ENCODE data around the gene TMEM219. TPM values are rescaled to one million over a fixed set of nuclear protein-coding genes. Genes with fewer than 3 reads are reported as not detected.

Gene TMEM219
- total and polyA plus RNA-seq, 2 of the 8 experiments (the other 6 are each of a cell fraction or from before 2014, with no cell fraction given): 60.2 to 116 TPM

DNA sequence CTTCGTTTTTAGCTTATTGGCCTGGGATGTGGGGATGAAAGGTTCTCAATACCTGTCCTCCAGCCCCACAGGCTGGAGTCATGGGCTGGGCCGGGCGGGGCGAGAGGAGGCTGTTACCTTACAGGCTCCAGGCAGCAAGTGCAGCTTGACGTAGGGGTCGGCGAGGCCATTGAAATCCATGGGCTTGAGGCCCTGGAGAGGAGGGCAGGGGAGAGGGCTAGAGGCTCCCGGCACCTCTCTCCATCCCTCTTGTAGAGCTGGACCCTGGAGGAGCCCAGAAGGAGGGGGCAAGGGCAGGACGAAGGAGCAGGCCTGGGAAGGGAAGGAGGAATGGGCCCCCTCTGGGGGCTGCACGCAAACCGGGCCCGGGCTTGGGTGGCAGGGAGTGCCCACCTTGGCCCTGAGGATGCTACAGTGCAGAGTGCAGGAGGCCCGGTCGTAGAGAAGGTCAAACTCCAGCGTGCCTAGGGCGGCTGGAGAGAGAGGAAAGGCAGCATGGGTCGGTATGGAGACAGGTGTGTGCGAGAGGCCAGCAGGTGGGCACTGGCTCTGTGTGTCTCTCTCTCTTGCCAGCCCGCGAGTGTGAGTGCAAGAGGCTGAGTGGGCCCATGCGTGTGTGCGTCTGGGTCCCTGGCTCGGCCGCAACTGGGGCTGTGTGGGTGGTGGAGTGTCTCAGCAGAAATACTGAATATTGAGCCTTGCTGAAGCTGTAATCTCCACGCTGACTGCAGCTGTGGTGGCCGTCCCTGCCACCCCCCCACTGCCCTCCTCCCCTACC is 47.4 kb downstream of the TMEM219 start (continued):
- TF ChIP-seq, protein P1, sequence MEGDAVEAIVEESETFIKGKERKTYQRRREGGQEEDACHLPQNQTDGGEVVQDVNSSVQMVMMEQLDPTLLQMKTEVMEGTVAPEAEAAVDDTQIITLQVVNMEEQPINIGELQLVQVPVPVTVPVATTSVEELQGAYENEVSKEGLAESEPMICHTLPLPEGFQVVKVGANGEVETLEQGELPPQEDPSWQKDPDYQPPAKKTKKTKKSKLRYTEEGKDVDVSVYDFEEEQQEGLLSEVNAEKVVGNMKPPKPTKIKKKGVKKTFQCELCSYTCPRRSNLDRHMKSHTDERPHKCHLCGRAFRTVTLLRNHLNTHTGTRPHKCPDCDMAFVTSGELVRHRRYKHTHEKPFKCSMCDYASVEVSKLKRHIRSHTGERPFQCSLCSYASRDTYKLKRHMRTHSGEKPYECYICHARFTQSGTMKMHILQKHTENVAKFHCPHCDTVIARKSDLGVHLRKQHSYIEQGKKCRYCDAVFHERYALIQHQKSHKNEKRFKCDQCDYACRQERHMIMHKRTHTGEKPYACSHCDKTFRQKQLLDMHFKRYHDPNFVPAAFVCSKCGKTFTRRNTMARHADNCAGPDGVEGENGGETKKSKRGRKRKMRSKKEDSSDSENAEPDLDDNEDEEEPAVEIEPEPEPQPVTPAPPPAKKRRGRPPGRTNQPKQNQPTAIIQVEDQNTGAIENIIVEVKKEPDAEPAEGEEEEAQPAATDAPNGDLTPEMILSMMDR (IDR thresholded peaks at IDR 0.05; ENCODE audit: control extremely low read depth in 1 of 3, insufficient read depth in 1 of 3, low read depth in 1 of 3, low read length in 3 of 3): no peak
- TF ChIP-seq, protein P2, sequence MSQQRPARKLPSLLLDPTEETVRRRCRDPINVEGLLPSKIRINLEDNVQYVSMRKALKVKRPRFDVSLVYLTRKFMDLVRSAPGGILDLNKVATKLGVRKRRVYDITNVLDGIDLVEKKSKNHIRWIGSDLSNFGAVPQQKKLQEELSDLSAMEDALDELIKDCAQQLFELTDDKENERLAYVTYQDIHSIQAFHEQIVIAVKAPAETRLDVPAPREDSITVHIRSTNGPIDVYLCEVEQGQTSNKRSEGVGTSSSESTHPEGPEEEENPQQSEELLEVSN (IDR thresholded peaks at IDR 0.05): no peak
- TF ChIP-seq, protein P3, sequence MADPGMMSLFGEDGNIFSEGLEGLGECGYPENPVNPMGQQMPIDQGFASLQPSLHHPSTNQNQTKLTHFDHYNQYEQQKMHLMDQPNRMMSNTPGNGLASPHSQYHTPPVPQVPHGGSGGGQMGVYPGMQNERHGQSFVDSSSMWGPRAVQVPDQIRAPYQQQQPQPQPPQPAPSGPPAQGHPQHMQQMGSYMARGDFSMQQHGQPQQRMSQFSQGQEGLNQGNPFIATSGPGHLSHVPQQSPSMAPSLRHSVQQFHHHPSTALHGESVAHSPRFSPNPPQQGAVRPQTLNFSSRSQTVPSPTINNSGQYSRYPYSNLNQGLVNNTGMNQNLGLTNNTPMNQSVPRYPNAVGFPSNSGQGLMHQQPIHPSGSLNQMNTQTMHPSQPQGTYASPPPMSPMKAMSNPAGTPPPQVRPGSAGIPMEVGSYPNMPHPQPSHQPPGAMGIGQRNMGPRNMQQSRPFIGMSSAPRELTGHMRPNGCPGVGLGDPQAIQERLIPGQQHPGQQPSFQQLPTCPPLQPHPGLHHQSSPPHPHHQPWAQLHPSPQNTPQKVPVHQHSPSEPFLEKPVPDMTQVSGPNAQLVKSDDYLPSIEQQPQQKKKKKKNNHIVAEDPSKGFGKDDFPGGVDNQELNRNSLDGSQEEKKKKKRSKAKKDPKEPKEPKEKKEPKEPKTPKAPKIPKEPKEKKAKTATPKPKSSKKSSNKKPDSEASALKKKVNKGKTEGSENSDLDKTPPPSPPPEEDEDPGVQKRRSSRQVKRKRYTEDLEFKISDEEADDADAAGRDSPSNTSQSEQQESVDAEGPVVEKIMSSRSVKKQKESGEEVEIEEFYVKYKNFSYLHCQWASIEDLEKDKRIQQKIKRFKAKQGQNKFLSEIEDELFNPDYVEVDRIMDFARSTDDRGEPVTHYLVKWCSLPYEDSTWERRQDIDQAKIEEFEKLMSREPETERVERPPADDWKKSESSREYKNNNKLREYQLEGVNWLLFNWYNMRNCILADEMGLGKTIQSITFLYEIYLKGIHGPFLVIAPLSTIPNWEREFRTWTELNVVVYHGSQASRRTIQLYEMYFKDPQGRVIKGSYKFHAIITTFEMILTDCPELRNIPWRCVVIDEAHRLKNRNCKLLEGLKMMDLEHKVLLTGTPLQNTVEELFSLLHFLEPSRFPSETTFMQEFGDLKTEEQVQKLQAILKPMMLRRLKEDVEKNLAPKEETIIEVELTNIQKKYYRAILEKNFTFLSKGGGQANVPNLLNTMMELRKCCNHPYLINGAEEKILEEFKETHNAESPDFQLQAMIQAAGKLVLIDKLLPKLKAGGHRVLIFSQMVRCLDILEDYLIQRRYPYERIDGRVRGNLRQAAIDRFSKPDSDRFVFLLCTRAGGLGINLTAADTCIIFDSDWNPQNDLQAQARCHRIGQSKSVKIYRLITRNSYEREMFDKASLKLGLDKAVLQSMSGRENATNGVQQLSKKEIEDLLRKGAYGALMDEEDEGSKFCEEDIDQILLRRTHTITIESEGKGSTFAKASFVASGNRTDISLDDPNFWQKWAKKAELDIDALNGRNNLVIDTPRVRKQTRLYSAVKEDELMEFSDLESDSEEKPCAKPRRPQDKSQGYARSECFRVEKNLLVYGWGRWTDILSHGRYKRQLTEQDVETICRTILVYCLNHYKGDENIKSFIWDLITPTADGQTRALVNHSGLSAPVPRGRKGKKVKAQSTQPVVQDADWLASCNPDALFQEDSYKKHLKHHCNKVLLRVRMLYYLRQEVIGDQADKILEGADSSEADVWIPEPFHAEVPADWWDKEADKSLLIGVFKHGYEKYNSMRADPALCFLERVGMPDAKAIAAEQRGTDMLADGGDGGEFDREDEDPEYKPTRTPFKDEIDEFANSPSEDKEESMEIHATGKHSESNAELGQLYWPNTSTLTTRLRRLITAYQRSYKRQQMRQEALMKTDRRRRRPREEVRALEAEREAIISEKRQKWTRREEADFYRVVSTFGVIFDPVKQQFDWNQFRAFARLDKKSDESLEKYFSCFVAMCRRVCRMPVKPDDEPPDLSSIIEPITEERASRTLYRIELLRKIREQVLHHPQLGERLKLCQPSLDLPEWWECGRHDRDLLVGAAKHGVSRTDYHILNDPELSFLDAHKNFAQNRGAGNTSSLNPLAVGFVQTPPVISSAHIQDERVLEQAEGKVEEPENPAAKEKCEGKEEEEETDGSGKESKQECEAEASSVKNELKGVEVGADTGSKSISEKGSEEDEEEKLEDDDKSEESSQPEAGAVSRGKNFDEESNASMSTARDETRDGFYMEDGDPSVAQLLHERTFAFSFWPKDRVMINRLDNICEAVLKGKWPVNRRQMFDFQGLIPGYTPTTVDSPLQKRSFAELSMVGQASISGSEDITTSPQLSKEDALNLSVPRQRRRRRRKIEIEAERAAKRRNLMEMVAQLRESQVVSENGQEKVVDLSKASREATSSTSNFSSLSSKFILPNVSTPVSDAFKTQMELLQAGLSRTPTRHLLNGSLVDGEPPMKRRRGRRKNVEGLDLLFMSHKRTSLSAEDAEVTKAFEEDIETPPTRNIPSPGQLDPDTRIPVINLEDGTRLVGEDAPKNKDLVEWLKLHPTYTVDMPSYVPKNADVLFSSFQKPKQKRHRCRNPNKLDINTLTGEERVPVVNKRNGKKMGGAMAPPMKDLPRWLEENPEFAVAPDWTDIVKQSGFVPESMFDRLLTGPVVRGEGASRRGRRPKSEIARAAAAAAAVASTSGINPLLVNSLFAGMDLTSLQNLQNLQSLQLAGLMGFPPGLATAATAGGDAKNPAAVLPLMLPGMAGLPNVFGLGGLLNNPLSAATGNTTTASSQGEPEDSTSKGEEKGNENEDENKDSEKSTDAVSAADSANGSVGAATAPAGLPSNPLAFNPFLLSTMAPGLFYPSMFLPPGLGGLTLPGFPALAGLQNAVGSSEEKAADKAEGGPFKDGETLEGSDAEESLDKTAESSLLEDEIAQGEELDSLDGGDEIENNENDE (IDR thresholded peaks at IDR 0.05; ENCODE audit: insufficient replicate concordance, low read length): no peak

Data from H1 (cell line).